ENCODE measurements around the gene CPA5.
"Not testable (repeated sequence)": the region's sequence is repeated elsewhere in the genome, so short reads cannot be mapped to it uniquely, and the experiment has no call there.

The CPA5 gene

DNA sequence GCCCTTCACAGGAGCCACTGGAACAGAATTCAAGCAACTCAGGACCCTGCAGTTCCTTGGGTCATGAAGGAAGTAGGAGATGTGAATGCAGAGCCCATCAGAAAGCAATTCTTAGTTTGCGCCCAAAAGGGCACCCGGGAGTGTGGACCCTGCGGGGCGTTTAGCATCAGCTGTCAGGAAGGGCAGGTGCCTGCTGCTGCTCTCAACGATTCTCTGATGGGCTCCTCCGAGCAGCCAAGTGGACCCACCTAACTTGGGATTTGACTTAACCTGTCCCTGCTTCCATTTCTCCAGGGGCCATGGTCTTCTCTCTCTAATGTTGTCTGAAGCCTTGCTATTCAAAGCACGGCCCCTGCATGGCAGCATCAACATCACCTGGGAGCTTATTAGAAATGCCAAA lies 17.1 kb downstream of the CPA5 start:
- DNase-seq: no peak

DNA sequence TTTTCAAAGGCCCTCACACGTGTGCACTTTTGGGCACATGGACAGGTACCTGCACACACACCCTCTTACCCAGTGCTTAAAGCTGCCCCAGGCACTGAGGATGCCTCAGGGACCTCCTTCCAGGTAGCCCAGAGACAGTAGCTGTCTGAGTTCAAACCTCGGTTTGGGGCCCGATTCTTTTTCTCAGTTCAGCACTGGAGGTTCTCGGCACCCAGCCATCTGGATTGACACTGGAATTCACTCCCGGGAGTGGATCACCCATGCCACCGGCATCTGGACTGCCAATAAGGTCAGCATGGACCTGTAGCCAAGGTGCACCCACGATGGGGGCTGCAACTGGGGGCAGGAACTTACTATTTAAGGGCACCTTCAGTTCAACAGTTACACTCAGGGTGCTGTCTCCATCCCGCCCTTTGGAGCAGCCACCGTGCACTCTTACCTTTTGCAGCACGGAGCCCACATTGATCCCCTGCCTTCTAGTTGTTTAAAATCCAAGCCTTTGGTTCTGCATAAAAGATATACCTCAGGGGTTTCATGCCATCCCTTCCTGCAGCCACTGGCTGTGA lies 17.7 kb downstream of the CPA5 start:
- no peak for DNase-seq

DNA sequence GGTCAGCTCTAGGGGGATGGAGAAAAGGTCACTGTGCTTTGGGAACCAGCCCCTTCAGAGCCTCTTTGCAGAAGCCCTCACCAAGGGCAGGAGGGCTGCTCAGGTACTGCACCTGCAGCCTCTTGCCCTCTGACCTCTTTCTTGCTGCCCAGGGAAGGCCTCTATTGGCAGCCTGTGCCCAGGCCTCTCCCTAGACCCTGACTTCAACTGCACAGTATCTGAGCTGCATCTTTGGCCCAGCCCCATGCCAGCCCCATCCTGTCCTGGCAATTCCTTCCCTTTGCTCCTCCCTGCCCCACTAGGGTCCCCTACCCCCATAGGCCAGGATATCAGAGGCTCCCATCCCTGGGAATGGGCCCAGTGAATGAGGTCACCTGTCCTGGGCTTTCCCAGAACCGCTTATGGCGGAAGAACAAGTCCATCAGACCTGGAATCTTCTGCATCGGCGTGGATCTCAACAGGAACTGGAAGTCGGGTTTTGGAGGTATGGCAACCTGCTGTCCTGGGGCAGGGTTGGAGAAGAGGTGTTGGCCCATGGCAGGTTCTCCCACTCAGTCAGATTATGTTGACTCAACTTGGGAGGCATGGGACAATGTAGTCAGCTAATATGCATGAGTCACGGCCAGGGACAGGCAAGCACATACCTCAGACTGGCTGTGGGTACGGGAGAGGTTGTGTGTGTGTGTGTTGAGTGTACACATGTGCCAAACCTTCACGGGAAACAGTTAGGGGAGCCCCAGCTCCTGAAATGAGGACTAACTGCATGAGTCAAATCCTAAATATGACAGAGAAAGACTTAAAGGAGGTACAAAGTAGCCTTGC lies 18.6 kb downstream of the CPA5 start:
- DNase-seq: peak; percentile 80

DNA sequence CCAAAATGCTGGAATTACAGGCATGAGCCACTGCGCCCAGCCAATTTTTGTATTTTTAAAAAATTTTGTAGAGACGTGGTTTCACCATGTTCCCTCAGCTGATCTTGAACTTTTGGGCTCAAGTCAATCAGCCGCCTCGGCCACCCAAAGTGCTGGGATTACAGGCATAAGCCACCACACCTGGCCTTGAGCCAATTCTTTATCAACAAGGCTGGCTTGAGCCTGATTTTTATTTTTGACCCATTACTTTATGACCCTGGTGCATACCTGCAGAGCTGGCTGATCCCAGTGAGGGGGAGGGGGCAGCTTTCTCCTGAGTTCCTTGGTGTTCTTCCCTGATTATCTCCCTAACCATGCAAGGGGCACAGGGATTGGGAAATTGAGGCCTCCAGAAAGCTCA lies 19.8 kb downstream of the CPA5 start:
- DNase-seq: no peak

DNA sequence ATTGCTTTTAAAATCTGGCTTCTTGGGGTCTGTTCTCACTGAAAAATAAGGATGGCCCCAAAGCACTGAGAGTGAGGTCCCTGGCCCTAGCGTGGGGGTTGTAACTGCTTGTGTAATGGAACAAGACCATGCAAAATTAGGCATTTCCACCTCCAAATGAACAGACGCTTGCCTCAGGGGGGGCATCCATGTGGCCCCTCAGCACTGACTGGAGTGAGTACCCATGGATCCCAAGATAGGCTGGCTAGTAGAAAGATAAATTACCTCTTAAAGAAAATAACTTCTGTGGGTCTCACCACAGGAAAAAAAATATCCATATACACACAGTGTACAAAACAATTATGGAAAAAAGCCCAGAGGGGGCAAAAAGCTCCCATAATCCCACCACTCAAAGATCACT lies 20.5 kb downstream of the CPA5 start:
- DNase-seq: no peak

DNA sequence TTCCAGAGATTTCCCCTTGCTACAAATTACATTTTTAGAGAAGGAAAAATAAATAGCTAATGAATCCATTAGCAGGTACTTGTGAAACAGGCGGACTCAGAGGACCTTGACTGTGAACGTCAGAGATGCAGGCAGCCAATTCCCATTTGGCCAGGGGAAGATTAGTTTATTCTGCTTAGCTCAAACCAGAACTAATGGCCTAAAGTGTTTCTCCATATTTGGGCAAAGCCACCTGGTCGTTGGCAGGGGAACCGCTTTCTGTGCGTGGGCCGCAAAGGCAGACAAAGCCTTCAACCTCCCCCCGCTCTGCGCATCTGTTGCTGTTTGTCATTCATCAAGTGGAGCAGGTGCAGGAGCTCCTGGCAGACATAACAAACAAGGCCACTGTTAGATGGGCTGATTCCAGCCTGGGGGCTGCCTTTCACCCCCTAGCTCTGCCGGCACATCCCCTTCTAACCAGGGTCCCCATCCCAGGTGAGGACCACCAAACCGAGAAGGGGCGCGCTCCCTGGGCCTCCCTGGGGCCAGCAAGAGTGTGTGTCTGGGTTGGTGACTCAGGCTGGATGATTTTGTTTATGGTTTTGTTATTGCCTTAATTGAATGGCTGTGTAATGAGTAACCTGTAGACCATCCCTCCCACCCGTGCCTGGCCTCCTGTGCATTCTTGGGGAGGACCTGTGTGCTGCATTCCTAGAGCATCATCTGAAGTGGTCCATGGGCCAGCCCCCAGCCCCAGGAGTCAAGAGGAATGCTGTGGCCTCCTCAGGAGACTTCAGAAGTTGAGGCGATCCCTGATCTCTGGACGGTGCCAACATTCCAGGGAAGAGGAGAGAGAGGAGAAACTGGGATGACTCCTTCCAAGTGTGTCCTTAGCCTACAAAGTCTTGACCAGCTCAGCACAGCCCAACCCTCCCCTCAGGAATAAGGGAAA lies 21.2 kb downstream of the CPA5 start:
- no peak for DNase-seq

DNA sequence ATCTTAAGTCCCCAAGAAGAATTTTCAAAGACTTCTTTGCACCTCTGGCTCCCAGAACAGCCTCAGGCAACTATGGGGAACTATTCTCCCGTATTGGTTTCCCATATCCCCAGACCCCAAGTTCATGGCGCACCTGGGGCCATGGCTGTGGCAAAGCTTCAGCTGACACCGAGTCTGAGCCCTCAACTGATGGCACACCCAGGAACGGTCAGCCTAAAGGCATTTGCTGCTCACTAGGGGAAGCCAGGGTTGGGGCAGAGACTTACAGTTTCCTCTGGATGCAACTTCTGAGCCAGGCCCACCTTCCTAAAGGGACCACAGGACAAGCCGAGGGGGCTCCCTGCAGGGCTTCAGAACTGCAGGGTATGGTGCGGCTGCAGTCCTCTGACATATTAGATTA lies 21.9 kb downstream of the CPA5 start:
- no peak for DNase-seq

DNA sequence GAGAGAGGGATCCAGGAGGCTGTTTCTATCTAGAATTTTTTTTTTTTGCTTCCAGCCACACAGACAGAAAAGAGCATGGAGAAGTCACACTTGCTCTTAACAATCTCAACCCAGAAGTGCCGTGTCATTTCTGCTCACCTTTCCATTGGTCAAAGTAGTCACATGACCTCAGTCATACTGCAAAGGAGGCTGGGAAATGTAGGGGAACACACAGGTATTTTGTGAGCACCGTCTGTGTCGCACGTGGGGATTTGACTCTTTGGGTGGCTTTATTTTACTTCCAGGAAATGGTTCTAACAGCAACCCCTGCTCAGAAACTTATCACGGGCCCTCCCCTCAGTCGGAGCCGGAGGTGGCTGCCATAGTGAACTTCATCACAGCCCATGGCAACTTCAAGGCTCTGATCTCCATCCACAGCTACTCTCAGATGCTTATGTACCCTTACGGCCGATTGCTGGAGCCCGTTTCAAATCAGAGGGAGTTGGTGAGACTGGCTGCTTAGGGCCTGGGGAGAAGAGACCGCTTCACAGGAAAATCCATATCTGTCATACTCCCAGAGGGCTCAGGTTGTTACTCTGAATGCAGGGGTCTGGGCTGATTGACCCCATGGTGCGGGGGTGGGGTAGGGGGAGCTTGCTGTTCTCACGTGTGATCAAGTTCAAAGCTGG lies 22.6 kb downstream of the CPA5 start:
- DNase-seq: no peak

DNA sequence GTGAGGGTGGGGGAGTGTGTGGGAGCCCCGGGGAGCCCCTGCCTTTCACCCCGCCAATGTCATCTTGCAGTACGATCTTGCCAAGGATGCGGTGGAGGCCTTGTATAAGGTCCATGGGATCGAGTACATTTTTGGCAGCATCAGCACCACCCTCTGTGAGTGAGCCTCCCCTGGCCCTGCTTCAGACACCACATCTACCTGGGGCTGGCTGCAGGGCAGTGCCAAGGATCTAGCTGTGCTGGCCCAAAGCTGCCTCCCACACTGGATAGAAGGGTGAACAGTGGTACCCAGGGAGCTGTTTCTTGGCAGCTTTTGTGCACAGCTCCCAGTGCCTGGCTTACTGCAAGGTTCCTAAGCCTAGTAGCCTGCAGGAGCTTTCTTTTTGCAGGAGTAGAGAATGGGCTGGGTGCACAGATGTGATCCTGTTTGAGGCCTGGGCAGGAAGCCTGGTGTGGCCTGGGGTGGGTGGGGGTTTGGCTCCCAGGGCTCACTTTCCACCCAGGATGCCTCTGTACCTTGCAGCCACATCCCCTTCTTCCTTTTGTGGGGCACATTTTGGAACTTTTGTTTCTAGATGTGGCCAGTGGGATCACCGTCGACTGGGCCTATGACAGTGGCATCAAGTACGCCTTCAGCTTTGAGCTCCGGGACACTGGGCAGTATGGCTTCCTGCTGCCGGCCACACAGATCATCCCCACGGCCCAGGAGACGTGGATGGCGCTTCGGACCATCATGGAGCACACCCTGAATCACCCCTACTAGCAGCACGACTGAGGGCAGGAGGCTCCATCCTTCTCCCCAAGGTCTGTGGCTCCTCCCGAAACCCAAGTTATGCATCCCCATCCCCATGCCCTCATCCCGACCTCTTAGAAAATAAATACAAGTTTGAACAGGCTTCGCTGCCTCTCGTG lies 23.5 kb downstream of the CPA5 start:
- no peak for DNase-seq

DNA sequence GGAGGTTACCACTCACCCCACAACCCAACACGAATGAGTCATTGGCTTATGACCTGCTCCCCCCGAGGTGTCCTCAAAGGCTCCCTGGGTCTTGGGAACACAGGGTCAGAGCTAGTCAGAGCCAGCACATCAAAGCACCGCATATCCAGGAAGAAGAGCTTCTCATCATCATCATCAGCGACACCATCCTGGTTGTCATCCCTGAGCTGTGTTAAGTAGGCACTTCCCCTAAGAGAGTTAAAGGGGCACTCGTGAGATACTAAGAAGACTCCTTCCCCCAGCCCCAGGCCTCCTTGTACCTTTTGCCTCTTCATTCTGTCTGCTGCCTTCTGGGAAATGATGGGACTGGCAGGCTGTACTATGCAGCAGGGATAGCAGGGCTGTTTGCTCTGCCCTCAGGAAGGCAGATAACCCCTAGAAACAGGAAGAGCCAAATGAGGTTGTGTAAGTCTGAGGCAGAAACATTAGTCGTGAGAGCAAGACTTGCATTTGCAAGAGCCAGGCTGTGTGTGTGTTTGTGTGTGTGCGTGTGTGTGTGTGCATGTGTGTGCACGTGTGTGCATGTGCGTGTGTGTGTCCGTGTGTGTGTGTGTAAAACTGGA lies 24.6 kb downstream of the CPA5 start:
- DNase-seq: no peak

DNA sequence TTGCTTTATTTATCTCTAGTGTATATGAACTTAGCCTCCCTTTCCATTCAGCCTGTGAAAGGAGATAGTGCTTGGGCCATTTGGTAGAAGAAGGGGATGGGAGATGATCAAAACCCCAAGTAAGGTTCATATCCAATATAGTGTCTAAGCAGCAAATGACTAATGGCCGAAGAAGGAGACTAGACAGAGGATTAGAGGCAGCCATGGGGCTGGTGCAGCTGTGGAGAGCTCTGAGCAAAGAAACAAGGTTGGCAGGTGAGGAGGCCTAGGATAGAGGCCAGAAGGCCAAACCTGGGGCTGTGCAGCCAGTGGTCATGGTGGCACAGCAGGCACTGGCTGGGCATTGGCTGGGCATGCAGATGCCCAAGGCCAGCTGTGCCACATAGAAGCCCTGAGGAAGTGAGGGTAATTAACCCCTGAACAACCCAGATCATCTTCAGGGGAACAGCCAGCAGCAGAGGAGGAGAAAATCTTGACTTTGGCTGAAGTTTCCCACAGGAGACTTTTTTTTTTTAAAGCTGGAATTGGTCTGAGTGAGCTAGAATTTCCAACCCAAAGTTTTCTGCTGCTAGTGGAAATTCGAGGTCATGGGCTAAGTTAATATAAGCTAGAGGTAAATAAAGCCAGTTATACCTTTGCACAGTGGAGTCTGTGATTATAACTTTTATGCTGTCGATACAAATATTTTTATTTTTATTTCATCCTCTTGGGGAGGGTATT lies 25.4 kb downstream of the CPA5 start:
- DNase-seq: no peak

DNA sequence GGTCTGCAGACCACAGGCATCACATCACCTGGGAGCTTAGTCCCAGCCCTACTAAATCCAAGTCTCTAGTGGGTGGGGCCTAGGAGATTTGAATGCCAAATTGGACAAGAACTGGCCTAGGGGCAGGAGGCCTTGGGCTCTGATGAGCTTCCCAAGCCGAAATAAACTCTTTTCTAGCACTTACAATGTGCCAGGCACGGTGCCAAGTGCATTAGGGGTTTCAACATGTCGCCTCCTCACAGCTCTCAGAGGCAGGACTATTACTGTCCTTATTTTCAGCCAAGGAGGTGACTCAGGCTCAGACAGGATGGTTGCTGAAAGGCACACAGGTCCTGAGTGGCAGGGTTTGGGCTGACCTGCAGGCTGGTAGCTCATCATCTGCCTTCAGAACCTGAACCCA lies 26.4 kb downstream of the CPA5 start:
- DNase-seq: no peak

DNA sequence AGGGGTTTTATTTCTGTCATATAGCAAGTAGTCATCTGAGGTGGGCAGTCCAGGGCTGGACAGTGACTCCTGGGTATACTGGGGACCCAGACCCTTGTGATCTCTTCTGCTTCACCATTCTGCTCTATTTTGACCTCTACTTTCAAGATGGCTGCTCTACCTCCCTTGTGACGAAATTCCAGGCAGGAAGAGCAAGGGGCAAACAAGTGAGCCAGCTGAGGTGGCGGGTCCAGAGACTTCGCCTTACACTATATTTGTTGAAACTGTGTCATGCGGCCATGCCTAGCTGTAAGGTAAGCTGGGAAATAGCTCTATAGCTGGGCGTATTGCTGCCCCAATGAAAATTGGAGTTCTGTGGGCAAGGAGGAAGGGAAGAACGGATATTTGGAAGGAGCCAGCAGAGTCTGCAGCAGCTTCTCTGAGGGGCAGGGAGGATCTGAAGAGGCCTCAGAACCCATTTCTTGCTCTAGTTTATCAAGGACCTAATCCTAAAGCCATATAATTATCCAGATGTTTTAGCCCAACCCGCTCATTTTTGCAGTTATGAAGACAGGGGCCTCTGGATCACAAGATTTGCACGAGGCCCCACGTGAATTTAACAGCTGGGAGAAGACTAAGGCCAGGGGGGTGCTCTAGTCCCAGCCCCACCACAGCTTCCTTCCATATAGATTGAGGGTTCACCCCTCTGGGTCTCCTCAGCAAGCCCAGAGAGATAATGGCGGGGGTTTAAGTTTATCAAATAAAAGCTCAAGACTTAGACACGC lies 28.0 kb downstream of the CPA5 start:
- no peak for DNase-seq

DNA sequence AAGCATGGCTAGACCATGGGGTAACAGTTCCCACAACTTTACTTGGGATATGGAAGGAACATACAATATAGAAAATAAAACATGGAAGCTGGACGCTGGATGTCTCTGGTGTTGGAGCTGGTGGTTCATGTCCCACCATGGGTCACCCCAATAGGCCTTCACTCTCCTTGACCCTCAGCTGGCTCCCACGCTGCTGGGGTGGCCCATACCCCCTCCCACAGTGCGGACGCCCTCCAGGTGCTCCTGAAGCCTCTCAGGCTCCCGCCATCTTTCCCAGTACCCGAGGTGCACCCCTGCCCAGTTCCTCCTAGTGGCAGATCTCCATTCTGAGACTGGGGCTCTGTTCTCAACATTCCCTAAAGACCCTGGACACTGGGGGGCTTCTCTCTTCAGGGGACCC lies 29.9 kb downstream of the CPA5 start:
- no peak for DNase-seq

DNA sequence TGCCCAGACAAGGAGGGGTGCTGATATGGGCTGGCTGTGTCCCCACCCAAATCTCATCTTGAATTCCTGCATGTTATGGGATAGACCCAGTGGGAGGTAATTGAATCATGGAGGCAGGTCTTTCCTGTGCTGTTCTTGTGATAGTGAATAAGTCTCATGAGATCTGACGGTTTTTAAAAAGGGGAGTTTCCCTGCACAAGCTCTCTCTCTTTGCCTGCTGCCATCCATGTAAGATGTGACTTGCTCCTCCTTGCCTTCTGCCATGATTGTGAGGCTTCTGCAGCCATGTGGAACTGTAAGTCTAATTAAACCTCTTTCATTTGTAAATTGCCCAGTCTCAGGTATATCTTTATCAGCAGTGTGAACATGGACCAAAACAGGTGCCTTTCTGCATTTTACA lies 31.8 kb downstream of the CPA5 start:
- not testable (repeated sequence) for DNase-seq

DNA sequence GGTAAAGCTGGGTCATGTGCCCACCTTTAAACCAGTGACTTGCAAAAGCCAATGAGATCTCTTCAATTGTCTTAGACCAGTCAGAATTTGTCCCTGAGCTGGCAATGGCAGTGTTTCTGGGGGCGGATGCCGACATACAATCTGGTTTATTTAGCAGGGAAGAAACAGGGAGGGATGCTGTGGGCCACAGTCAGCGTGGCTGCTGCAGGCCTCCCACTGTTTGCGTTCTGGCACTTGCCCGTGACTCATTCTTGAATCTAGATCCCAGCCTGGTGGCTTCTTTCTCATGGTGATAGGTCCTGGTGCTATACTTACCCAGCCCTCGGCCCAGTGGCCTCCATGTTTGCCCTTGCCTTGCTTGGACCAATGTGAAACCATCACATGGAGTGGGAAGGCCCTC lies 32.6 kb downstream of the CPA5 start:
- no peak for DNase-seq

DNA sequence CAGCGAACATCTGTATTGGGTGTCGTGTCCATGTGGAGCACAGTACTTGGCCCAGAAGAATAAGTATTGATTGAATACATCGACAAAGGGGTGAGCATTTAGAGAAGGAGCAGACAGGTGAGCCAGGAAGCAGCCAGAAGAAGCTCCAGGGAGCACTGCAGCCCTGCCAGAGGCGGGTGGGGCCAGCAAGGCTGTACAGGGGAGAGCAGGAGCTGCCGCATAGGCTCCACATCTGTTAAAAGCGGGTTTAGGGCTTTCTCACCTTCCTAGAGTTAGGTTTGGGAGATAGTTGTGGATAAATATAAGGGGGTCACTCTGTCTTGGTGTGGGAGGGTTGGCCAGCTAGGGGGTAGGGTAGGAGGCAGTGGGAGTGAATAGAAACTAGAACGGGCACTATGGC lies 34.4 kb downstream of the CPA5 start:
- no peak for DNase-seq

DNA sequence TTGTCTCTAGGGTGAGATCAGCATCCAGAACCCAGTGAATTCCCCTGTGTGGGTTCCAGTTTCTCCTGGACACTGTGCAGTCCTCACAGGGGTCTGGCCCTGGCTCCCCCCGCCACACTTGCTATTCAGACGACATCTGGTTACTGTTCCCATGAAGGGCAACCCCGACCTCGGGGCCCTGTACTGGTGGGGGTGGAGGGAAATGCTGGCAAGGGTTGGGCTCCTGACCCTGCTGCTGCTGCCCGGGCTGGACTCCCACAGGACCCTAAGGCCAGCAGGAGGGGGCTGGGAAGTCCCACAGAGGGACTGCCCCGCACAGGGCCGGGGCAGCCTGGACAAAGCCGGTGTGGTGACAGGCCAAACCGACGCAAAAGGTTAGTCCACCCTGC lies 34.9 kb downstream of the CPA5 start:
- DNase-seq: no peak

DNA sequence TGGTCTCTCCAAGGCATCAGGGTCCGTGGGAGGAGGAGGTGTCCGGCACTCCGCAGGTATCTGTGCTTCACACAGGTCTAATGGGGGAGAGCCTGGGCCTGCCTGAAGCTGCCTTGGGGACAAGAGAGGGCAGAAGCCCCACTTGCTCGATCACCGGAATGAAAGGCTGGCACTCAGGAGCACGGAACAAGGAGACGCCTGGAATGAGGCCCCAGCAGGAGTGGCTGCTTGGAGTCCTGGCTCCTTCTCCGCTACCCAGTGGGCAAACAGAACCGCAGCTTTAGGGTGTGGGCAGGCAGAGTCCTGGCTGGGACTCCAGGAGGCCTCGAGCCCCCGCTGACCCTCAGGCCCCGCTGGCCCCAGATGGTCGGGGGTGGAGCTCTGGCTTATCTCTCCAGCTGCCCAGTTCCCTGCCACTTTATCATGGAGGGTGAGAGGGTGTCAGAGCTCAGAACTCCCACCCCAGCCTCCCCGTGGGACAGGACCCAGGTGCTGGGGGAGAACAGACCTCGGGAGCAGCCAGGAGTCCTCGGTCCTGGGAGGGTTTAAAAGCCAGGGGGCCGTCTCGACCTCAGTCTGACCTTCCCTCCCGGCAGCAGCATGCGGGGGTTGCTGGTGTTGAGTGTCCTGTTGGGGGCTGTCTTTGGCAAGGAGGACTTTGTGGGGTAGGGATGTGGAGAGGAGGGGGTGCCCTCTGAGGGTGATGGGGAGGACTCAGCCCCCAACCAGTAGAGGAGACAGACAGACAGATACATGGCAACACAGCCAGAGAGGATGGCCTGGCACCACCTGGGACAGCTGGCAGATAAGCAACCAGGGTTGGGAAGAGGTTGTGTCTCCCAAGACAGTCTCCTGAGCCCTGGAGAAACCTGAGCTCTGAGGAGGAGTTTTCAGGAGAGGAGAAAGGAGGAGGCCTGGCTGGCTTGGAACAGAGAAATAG lies 35.6 kb downstream of the CPA5 start, which contains the start of gene CPA1:
TSS of gene CPA1 (plus strand) at position 574 of the 940 bp plus-strand sequence. CDS start at position 601, 27 bp downstream.
- DNase-seq: no peak
